Stimulated activated CD4-positive, alpha-beta T cell treated with anti-CD3 and anti-CD28 coated beads, Interleukin-1b, Interleukin-23, amount 100 ng/mL, for 48 hours (primary cell): ENCODE results near the gene NGEF.
"Not testable (repeated sequence)": the region's sequence is repeated elsewhere in the genome, so short reads cannot be mapped to it uniquely, and the experiment has no call there.

Source experiments
- DNase-seq: peaks from one replicate; pipeline ENCODE4 v3.0.0-alpha.2; 2020

The NGEF gene

GRCh38 chr2:232863996-232864395 is 149.1 kb downstream of the NGEF start:
- DNase-seq: no peak

DNA sequence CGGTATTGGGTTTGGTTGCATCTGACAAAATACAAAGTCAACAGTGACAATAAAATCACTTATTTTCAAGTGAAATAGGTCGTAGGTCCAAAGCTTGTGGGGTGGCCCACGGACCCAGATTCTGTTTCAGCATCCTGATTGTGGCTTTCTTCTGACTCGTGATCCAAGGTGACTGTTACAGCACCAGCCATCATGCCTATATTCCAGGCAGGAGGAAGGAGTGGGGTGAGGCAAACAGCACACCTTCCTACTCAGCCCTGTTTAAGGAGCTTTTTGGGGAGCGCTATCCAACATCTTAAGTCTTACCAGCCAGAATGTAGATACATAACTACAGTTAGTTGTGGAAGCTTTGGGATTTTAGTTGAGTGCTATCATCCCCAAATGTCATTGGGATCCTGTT is 151.7 kb downstream of the NGEF start:
- DNase-seq: no peak

DNA sequence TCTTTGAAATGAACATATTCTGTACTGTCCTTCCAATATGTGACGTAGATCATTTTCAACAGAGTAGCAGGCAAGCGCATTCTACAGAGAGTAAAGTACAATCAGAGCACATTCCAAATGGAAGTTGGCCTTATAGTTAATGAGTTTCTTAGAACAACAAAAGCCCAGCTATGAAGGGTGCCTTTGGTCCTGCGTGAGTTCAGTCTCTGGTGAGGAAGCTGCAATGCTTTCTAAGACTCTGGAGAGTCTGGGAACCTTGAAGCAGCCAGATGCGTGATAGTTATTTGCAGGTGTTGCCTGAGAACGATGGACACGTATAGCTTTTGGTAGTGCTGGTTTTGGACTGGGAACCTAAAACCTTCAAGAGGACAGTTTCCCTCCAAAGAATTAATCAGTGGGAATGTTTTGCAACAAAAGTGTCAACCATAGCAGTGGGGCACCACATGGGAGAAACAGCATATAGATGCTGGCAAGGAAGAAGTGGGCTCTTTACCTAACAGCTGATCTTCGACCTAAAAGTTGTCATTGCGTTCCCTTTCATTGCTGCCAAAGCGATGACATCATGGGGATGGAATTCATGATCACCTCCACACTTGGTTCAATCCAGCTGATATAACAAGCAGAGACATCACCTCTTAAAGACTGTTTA is 152.3 kb downstream of the NGEF start:
- DNase-seq: no peak

- no peak for DNase-seq
Observed at GRCh38 chr2:232859385-232859916, 153.6 kb downstream of the NGEF start.

DNA sequence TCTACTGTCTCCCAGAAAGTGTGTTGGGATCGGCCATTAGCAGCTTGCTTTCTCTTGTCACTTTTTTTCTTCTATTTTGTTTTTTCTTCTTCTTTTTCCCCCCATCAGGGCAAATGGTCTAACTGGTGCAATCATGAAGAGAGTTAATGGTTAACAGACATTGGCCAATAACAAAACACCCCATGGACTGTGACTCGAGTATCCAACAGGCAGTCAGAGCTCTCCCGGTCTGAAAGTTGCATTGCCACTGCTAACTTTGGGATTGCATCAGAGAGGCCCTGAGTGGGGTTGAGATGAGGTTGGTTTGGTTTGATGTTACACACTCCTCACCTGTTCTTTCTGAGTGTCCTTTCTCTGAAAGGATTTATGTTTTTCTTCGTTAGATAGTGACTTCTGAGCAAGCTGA is 155.9 kb downstream of the NGEF start:
- DNase-seq: no peak

DNA sequence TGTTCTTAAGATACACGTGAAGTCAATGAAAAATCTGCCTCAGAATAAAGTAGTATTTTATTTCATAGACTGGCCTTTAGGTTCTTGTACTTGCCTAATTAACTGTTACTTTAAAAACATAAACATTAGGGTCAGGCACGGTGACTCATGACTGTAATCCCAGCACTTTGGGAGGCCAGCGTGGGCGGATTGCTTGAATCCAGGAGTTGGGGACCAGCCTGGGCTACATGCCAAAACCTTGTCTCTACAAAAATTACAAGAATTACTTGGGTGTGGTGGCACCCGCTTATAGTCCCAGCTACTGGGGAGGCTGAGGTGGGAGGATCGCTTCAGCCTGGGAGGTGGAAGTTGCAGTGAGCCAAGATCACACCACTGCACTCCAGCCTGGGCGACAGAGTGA is 159.0 kb downstream of the NGEF start:
- DNase-seq: no peak

GRCh38 chr2:232852676-232853075 is 160.4 kb downstream of the NGEF start:
- no peak for DNase-seq

- not testable (repeated sequence) for DNase-seq
Observed at GRCh38 chr2:232852081-232852480, 161.0 kb downstream of the NGEF start.

- DNase-seq: no peak
Observed at GRCh38 chr2:232850039-232850438, 163.0 kb downstream of the NGEF start.

DNA sequence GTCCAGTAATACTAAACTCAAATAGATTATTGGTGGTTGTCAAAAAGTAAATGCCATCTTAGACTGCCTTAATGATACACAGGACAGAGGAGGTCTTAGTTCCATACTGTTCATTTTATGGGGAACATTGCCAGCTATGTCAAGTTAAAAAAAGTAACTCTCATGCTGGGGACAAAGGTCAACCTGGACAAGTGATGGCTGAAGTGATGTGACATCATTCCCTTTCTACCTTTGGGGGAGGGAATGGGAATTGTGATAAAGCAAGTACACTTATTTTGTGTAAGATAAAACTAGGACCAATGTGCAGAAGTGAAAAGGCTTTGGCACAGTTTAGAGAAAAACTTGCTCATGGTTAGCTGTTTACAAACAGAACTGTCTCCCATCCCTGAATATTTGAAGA is 167.0 kb downstream of the NGEF start:
- DNase-seq: no peak

DNA sequence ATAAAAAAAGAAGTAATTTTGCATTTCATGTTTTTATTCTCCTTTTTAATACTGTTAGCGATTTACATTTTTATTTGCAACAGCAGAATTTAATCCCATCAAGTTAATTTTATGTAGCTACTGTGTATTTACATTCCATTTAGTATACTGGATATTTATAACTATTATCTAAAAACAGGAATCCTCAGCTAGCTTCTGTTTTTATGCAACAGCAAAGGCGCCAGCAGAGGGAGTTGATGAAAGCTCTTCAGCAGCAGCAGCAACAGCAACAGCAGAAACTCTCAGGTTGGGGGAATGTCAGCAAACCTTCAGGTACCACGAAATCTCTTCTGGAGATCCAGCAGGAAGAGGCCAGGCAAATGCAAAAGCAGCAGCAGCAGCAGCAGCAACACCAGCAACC is 169.2 kb downstream of the NGEF start:
- DNase-seq: no peak

- no peak for DNase-seq
Observed at GRCh38 chr2:232842689-232843088, 170.4 kb downstream of the NGEF start.

DNA sequence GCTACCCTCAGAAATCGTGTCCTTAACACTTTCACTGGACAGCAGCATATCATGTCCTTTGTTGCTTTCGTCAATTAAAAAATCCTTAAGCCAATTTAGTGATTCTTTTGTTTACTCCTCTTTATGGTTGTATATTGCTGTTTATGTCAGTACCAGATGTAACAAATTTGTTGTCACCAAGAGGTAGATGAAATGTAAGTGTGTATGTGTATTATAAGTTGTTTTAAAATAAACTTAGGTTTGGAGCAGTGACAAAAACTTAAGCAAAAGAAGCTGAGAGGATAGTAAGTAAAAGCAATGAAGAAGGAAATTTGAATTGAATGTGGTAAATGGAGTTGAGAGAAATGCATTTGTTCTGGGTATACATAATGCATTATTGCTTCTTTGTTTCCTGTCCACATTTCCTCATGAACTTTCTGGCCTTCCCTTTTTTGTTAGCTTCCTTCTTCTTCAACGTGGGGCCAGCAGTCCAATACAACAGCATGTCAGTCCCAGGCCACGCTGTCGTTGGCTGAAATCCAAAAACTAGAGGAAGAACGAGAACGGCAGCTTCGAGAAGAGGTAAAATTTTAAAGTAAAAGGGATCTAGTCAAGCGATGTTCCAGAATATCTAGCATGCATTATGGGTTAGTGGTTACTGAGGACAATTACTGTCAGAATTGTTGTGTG is 173.5 kb downstream of the NGEF start:
- DNase-seq: no peak

GRCh38 chr2:232838406-232838874 is 174.6 kb downstream of the NGEF start:
- peak; percentile 43 for DNase-seq

GRCh38 chr2:232836934-232837333 is 176.1 kb downstream of the NGEF start:
- no peak for DNase-seq

- DNase-seq: no peak
Observed at GRCh38 chr2:232835687-232836208, 177.3 kb downstream of the NGEF start.

DNA sequence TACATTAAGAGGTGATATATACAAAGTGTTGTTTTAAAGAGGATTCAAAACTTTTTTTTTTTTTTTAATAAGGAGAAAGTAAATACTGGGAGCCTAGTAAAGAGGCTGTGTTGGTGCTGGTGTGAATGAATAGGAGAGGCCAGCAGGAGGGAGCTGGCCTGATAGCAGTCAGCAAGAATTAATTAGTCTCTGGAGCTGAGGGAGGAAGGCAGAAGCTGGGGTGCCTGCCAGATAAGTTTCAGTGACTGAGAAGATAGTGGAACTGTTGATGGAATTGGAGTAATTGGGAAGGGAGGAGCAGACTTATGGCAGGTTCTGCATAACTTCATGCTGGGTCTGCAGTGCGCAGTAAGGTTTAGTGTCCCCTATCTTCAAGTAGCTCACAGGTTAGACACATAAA is 179.2 kb downstream of the NGEF start:
- no peak for DNase-seq

GRCh38 chr2:232831496-232831895 is 181.6 kb downstream of the NGEF start:
- DNase-seq: no peak

DNA sequence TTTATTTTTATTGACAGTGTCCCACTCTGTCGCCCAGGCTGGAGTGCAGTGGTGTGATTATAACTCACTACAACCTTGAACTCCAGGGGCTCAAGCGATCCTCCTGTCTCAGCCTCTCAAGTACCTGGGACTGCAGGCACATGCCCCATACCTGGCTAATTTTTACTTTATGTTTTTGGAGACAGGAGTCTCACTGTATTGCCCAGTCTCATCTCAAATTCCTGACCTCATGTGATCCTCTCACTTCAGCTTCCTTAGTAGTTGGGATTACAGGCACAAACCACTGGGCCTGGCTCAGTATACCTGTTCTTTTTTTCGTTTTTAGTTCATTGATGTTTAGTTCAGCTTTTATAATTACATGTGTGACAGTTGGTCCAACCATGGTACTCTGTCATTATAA is 183.1 kb downstream of the NGEF start:
- DNase-seq: no peak
